ENCODE measurements around the gene ATP11A. TPM values are rescaled to one million over a fixed set of nuclear protein-coding genes. Genes with fewer than 3 reads are reported as not detected.

ATP11A gene
- 37.0 TPM for total RNA-seq

DNA sequence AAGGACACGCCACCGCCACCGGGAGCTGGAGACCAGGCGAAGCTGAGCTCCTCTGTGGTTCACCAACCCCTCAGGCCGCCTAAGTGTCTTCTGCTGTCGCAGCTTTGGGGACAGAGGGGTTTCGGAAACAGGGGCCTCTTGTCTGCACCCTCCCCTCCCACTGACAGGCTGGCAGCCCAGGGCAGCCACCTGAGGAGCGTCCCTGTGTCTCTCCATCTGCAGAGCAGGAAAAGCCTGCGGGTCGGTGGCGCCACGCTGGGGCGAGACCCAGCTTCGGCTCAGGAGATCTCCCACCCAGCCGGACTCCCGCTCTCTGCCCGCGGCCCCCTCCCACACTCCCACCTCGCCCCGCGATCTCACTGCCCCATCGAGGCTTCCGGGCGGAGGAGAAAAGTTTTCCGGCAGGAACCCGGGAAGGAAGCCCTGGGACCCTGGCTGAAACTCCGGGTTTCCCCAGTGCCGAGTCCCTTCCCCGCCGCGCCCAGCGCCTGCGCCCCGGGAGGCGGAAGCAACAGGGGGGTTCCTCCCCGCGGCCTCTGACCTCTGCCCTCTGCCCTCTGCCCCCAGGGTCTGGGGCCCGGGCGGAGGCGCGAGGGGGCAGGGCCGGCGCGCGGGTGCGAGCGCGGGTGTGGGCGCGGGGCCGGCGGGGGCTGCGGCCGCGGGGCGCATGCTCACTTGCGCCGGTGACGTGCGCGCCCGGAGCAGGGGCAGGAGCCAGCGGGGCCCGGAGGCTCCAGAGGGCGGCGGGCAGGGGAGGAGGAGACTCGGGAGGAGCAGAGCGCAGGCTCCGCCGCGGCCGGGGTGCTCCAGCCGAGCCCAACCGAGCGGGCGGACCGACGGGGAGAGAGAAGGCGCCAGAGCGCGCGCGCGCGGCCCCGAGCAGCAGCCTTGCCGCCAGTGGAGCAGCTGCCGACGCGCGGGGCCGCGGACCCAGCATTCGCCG is at the start of gene ATP11A:
ATP11A (plus strand) TSS at position 736 of the 943 bp plus-strand sequence. CDS start 379 bp downstream, outside the sequence.
- peak; percentile 91 for DNase-seq (ENCODE audit: low spot score)

DNA sequence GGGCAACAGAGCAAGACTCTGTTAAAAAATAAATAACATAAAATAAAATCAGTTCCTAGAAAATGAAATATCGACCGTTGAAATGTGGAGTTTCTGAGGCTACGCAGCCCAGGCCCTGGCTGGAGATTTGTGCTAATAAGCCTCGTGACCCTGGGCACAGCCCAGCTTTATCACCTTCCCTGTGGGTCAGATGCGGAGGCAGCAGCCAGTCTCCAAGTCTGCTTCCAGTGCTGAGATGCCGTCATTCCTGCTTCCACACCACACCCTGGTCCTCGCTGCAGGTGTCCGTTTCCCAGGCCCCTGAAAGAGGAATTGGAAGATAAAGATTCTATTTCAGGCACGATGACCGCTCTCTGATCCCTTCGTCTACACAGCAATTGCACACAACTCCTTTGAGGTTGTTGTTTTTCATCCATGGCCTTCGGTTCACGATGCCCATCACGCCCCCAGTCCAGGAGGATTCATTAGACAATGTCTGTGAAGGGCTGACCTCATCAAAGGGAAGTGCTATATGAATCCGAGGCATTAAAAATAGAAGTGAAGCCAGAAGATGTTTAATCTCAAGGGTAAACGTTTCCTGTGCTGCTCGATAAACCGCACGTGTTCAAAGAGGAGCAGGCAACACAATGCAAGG is 48.3 kb upstream of the ATP11A start:
- no peak for DNase-seq (ENCODE audit: low spot score)

DNA sequence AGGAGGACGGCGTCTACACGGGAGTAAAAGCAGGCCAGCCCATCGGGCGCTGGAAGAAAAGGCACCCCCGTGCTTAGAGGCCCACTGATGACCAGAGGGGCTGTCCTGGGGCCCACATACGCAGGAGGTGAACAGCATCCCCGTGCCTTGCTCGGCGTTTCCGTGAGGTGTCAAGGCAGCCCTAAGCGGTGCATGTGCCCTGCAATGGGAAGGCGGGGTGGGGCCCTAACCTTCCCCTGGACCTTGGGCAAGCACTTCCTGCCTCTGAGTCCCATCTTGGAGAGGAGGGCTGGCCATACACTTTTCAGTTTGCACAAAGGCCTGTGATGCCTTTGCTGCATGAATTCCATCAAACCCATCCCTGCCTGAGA is 47.8 kb upstream of the ATP11A start:
- DNase-seq (ENCODE audit: low spot score), result no peak

DNA sequence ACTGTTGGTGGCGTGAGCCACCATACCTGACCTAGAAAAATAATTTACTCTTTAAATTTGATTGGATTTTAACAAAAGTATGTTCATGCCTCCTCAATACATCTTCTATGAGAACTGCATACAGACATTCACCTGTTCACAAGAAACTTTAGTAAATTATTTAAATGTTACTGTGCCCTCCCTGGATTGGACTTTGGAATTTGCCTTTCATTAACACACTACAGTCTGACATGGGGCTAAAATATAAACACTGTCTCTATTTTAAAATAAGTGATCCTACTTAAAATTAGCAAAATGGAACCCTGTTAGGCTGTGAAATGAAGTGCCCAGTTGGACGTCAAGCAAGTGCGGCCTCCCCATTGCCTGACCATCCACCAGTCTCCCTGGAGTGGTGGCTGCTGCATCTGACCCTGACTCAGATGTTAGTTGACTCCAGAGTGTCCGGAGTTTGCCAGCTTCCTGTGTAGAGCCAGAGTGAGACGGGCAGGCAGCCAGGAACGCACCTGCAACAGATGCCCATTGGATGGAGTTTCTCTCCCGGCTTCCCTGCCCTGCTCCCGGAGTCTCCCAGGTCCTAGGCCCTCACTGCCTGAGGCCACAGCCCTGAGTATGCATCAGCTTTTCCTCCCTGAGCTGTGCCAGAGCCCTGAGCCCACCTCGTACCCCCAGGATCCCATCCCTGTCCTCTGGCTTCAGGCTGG is 45.9 kb upstream of the ATP11A start:
- DNase-seq (ENCODE audit: low spot score), result no peak

DNA sequence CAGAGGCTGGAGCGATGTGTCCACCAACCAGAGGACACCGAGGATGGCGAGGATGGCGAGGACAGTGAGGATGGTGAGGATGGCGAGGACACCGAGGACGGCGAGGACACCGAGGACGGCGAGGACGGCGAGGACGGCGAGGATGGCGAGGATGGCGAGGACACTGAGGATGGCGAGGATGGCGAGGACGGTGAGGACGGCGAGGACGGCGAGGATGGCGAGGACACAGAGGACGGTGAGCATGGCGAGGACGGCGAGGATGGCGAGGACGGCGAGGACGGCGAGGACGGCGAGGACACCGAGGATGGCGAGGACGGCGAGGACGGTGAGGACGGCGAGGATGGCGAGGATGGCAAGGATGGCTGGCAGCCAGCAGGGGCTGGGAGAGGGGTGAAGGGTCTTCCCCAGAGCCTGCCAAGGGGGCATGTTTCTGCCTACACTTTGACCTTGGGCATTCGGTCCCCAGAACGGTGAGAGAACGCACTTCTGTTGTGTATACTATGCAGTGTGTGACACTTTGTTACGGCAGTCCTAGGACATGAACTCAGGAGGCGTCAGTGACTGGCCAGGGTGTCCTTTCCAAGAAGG is 44.4 kb upstream of the ATP11A start:
- no peak for DNase-seq (ENCODE audit: low spot score)

DNA sequence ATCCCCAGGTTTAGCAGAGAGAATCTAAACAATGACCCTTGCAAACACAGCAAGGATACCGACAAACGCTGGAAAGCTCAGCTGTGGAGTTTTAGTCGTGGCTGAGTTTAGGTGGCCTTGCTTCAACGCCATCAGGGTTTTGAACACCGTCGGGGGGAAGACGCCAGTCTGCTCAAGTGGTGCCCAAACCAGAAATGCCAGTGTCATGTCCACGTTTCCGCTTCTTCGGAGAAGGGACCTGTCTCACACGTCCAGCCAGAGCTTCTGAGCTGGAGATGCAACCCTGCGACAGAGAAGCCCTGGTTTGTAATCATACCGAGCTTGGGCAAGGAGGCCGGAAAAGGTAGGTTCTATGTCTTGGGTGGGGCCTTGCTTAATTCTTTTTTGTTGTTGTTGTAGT is 42.6 kb upstream of the ATP11A start:
- DNase-seq (ENCODE audit: low spot score), result no peak

DNA sequence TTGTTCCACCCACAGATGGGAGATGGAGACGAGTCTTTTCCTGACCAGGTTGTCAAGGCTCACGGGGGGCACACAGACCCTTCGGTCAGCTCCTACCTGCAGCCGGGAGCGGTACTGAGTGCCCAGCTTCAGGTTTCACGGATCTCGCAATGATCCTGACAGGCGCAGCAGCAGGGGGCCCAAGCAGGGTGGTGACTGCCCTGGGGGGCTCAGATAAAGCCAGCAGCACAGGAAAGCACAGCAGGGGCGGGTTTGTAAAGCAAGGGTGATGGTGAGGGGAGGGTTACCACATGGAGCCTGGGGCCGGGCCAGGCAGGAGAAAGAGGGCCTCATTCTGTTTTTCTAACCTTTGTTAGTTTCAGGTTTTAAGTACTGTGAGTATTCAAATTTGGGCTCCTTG is 41.7 kb upstream of the ATP11A start:
- no peak for DNase-seq (ENCODE audit: low spot score)

DNA sequence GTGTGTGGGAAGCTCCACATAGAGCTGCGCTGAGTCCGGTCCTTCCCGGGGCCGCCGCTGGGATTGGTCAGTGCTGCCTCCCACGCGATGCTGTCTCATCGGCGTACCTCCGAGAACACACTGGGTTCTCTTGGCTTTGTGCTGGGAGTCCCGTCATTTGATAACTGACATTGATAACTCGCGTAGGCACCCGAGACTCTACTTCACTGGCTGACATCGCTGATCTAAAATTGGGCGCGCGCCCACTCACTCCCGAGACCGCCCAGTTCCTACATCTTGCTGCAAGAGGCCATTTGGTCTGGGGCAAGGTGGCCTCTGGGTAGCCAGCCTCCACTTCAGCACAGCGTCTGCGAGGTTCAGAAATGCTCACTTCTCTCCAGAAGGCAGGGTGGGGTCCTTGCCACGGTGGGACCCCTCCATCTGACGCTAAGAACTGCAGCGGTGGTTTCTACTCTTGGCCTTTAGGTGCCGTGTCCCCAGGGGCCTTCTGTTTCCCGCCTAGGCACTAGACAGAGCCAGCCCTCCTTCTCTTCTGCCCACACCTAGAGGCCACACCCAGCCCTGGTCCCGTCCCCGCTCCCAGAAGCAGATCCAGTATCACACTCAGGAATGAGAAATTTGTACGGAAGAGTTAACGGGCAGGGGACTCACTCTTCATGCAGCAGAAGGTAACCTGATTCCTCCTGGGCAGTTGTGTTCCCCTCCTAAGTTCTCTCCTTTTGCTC is 40.7 kb upstream of the ATP11A start:
- no peak for DNase-seq (ENCODE audit: low spot score)

DNA sequence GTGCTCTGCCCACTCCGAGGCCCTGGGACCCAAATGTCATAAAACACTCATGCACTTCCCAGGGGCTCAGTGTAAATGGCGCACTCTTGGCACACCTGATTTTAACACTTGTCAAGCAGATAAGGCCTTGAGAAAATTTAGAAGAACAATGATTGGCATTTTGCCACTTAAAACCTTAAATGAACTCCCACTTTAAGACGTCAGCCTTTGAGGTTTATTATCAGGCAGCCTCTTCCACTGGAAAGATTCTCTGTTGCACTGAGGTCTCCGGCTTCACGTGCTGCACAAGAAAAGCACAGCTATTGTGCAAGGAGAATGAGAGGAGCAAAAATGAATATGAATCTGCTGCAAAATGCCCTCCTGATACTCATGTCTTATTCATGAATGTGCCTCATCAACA is 38.5 kb upstream of the ATP11A start:
- no peak for DNase-seq (ENCODE audit: low spot score)

DNA sequence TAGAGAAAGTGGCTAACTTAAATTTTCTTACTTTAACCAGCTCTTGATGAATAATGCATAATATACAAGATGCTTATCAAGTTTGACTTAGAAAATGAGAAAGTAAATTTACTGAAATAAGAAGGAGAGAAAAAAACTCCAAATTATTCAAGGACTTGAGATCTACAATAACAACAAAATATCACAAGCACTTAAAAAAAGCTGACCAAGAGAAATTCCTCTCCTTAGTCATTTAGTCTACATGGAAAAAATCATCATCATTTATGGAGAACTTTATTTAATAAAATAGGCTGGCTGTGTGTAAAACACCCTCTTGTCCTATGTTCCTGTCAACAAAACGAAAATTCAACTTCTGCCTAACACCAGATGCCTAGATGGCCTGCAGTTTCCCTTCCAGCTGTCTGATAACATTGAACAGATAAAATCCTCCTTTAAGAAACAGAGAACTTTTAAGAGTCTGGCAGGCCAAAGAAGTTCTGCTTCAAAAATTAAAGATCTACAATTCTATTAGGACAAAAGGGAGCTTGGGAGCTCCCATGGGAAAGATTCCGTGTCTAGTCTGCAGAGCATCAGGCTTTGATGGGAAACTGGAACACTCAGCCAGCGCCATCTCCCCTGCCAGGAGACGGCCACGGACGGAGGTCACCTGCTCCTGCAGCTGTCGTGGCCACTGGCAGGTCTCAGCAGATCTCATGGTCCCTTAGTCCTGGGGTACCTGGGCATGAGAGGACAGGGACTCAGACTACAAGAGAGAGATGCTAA is 37.9 kb upstream of the ATP11A start:
- DNase-seq (ENCODE audit: low spot score), result no peak

DNA sequence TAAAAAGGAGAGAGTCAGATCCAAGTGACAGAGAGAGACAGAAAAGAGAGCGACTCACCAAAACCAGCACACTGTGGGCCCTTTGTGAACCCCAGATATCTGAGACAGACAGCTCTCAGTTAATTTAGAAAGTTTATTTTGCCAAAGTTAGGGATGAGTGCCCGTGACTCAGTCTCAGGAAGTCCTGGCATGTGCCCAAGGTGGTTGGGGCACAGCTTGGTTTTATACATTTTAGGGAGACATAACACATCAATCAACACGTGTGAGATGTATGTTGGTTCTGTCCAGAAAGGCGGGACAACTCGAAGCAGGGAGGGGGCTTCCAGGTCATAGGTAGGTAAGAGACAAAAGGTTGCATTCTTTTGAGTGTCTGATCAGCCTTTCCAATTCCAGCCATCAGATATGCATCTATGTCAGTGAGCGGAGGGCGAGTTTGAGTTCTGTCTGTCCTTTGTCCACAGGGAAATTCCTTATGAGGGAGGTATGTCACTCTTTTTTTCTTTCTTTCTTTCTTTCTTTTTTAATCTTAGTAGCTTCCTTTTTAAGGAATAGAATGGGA is 37.2 kb upstream of the ATP11A start:
- no peak for DNase-seq (ENCODE audit: low spot score)

DNA sequence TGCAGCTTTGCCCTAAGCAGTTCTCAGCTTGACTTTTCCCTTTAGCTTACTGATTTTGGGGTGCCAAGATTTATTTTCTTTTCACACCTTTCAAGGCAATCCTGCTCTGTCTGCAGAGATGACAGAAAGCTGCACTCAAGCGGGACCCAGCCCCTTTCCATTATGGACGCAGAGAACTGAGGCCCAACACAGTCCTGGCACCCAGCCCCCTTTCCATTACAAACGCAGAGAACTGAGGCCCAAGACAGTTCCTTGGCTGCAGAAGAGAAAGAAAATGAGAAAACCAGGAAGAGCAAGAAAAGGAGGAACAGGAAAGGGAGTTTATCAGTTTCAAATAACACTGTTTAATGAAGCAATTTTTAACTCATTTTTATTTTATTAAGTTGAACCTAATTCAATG is 36.8 kb upstream of the ATP11A start:
- no peak for DNase-seq (ENCODE audit: low spot score)

DNA sequence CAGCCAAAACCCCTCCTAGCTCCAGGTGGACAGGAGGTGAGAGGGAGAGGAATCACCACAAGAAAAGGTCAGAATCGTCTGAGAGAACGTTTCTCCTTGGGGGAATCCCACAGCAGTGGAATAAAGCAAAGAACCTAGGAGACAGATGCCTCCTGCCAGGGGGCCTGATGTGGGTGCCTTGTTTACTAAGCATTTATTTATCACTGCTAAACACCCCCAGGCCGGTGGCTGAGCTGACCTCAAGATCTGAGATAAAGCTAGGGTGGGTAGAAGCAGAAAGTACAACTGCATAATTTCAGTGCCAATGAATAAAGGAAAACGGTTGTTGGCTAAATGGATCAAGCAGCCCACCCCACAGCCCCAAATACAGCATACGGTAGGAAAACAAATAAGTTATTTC is 33.9 kb upstream of the ATP11A start:
- DNase-seq (ENCODE audit: low spot score), result no peak

DNA sequence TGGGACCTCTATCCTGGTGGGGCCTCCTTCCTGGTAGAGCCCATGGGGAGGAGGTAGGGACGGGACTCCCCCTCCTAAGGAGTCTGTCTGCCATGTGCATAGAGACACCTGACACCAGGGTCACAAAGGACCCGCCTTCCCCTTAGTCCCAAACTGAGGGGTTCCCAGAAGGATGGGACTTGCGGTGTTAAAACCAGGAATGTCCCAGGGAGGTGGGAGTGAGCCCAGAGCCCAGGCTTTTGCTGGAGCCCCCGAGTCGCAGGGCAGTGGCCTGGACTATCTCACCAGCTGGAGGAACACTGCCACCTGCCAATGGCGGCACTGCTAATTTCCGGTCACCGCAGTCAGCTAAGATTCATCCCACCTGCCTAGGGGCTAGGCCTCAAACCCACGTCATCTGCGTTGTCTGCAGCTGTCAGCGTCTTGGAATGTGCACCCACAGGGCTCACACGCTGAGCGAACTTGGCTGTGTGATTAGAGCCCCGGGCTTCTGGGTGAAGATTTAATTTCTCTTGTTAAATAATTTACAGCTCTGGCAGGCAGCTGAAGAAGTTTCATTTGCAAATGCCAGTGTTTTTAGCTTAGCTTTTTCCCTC is 31.9 kb upstream of the ATP11A start:
- no peak for DNase-seq (ENCODE audit: low spot score)

DNA sequence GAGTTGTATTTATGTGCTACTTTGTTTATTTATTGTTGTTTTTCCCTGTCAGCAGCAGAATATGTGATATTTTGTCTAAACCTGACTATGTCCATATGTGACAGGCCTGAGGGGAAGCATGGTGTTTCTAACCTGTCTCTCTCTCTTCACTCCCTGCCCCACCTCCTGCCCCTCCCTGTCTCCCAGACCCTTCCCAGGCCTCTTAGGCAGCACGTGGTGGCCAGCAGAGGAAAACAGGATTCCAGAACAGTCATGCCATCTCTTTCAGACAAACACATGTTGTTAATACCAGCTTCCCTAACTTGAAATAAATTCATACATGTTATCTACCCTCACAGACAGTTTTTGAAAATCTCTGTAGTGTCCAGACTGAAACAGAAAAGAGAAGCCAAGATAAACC is 31.0 kb upstream of the ATP11A start:
- no peak for DNase-seq (ENCODE audit: low spot score)

DNA sequence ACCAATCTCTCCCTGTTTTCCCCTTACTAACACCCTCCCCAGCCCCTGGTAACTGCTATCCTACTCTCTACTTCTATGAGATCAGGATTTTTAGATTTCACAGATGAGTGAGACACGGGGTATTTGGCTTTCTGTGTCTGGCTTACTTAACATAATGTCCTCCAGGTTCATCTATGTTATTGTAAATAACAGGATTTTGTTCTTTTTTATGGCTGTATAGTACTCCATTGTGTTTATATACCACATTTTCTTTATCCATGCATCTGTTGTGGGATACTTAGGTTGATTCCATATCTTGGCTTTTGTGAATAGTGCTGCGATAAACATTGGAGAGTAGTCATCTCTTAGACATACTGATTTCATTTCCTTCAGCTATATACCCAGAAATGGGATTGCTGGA is 28.5 kb upstream of the ATP11A start:
- no peak for DNase-seq (ENCODE audit: low spot score)

DNA sequence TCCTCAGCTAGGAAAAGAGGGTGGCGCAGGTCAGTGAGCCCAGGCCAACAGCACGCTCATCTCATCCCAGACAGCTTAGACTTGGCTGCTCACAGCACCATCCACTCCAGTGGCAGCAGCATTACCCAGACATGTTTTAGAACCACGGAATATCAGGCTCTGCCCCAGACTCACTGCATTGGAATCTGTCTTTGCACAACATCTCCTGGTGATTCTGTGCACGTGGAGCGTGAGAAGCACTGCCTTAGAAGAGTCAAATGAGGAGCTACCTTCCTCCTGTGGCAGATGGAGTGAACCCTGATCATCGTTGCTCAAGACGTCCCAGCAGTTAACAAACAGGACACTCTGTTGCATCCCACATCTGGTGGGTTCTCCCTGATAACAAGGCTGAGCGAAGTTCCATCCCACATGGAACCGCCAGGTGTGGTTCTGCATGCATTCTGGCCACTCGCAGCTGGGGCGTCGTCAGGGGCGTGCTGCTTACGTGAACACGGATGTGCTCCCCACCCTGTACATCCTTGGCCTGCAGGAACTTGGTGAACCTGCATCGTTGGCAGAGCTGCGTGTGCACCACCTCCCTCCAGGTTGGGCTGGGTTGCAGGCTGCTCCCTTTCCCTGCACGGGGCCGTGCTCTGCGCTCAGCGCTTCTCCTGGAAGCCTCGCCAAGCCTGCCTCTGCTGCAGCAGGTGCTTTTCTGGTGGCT is 25.2 kb upstream of the ATP11A start:
- DNase-seq (ENCODE audit: low spot score), result no peak

DNA sequence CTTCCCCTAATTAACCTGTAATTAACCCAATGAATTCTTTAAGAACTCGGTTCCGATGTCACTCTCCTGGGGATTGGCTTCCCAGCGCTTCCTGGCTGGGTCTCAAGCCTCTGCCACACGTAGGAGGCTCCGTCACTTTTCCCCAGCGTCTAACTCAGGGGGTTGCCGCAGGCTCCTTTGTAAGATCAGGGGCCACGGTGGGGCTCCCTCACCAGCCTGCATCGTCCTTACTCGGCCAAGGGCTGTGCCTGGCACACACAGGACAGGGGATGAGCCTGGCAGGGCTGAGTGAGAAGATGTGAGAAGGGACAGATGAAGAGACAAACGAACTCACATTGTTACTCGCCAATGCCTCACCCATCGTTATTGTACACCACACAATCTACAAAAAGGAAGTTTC is 20.9 kb upstream of the ATP11A start:
- no peak for DNase-seq (ENCODE audit: low spot score)

DNA sequence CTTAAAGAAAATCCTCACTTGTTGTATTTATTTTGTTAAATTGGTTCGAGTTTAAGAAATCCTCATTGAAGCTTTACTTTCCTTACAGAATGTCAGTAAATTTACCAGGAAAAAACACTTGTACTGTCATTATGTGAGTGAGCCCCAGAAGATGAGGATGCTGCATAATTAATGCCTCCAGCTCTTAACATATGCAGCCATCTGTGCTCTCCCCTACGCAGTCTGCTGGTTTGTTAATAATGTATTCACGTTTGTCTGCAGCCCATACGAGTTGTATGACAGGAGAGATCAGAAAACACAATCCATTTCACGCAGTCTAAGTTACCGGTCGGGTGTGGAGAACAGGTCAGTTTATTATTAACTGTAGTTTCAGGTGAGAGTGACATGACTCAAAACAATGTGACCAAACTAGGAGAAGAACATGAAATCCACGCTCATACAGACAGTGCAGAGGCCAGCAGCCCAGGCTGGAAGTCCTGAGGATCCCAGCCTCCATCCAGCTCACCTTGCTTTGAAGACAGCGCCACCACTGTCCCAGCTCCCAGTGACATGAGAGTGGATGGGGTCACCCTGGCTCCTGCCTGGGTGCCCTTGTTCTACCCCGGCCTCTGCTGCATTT is 19.8 kb upstream of the ATP11A start:
- DNase-seq (ENCODE audit: low spot score), result no peak

Data from ureter (tissue), 1 donor.